ENCODE data around the gene ST6GAL1.

ST6GAL1 gene

DNA sequence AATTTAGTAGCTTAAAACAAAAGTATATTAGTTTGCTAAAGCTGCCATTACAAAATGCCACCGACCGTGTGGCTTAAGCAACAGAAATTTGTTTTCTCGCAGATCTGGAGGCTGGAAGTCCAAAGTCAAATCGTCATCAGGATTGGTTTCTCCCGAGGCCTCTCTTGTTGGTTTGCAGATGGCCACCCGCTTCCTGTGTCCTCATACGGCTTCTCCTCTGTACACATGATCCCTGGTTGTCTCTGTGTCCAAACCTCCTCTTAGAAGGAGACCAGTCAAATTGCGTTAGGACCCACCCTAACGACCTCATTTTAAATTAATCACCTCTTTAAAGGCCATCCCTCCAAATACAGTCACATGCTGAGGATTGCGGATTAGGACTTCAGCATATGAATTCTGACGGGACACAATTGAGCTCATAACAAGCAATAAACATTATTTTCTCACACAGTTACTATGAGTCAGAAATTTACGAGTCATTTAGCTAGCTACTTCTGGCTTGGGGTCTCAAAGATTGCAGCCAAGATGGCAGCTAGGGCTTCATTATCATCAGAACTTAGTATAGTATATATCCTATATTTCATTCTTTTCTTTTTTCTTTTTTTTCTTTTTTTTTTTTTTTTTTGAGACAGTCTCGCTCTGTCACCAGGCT lies 150.6 kb downstream of the ST6GAL1 start:
- TF ChIP-seq, protein P1, sequence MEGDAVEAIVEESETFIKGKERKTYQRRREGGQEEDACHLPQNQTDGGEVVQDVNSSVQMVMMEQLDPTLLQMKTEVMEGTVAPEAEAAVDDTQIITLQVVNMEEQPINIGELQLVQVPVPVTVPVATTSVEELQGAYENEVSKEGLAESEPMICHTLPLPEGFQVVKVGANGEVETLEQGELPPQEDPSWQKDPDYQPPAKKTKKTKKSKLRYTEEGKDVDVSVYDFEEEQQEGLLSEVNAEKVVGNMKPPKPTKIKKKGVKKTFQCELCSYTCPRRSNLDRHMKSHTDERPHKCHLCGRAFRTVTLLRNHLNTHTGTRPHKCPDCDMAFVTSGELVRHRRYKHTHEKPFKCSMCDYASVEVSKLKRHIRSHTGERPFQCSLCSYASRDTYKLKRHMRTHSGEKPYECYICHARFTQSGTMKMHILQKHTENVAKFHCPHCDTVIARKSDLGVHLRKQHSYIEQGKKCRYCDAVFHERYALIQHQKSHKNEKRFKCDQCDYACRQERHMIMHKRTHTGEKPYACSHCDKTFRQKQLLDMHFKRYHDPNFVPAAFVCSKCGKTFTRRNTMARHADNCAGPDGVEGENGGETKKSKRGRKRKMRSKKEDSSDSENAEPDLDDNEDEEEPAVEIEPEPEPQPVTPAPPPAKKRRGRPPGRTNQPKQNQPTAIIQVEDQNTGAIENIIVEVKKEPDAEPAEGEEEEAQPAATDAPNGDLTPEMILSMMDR (conservative IDR thresholded peaks at IDR 0.05), result no peak
- H3K27ac ChIP-seq, result no peak overlapping the region

DNA sequence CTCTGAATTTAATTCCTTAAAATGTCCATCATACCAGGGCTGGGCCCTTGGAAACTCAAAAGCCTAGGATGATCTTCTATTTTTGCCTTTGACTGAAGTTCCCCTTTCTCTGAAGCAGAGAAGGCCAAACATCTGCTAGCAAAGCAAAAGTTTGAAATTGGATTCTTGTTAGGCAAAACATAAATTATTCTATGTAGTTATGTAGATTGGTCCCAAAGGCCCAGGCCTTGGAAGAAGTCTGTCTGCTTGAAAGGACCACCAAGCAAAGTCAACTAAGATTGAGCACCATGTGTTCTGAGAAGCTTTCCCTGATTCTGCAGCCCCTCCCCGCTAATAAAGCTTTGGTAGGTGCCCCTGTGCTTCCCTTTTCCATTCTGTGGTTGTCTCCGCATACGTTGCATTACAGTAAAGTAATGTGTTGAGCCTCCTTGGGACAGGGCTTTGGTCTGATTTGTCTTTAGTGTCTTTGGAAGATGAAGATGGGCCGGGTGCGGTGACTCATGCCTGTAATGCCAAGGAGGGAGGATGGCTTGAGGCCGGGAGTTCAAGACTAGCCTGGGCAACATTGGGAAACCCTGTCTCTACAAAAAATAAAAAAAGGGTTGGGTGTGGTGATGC lies 152.5 kb downstream of the ST6GAL1 start:
- TF ChIP-seq, protein P1 (conservative IDR thresholded peaks at IDR 0.05), result no peak
- H3K27ac ChIP-seq, result no peak overlapping the region

DNA sequence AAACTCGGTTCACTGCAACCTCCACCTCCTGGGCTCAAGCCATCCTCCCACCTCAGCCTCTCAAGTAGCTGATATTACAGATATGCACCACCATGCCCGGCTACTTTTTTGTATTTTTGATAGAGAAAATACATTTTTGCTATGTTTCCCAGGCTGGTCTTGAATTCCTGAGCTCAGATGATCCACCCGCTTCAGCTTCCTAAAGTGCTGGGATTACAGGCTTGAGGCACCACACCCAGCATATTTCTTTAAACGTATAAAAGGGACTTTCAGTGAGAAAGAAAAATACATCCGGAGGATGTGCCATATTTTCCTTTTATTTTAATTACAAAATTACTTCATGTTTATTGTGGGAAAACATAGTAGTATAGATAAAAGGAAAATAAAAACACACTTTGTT lies 153.8 kb downstream of the ST6GAL1 start:
- TF ChIP-seq, protein P1 (conservative IDR thresholded peaks at IDR 0.05), result no peak

DNA sequence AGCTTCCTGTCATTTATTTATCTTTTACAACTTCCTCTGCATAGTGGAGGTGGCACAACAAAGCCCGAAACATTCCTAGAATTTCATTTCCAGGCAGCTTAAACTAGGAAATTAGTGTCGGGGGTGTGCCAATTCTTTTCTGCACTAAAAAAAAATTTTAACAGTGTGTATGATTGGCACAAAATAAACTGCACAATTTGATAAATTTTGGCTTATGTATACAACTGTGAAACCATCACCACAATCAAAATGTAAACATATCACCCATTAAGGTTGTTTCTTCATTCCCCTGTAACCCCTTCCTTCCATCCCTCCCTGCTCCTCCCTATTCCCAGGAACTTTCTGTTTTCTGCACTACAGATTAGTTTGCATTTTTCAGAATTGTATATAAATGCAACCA lies 154.3 kb downstream of the ST6GAL1 start:
- no peak overlapping the region for H3K27ac ChIP-seq
- TF ChIP-seq, protein P1 (conservative IDR thresholded peaks at IDR 0.05), result no peak

More for the DNA sequence above, 153.8 kb downstream of the ST6GAL1 start:
- no peak overlapping the region for H3K27ac ChIP-seq

DNA sequence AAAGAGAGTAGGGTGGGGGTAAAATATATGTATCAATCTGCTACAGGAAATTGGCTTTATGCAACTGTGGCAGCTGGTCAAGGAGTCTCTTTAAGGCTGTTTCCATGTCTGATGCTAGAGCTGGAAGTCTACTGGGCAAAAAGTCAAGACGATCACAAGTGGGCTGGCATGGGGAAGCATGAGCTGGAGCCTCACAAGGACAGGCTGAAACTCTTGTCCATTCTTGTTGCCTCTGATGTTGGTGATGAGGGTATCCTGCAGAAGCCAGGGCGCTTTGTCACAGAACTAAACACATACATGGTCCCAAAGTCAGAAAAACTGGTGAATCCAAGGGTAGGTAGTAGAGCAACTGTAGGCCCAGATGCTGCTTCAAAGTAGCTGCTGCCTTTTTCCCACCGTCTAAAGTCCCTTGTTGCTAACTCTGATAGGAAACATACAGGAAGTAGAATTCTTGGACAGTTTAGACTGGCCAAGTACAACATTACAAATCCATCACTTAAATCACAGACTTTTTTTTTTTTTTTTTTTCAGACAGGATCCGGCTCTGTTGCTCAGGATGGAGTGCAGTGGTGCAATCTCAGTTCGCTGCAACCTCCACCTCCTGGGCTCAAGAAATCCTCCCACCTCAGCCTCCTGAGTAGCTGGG lies 154.8 kb downstream of the ST6GAL1 start:
- TF ChIP-seq, protein P1 (conservative IDR thresholded peaks at IDR 0.05), result no peak
- no peak overlapping the region for H3K27ac ChIP-seq

DNA sequence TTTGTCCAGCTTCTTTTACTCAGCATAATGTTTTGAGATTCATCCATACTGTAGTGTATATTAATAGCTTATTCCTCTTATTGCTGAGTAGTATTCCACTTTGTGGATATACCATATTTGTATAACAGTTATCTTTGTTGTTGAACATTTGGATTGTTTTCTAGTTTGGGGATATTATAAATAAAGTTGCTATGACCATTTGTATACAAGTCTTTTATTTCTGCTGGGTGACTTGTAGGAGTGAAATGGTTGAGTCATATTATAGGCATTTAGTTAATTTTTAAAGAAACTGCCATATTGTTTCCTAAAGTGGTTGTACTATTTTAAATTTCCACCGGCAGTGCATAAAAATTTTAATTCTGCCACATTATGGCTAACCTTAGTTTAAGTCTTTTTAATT lies 155.6 kb downstream of the ST6GAL1 start:
- TF ChIP-seq, protein P1 (conservative IDR thresholded peaks at IDR 0.05), result no peak
- H3K27ac ChIP-seq, result no peak overlapping the region

DNA sequence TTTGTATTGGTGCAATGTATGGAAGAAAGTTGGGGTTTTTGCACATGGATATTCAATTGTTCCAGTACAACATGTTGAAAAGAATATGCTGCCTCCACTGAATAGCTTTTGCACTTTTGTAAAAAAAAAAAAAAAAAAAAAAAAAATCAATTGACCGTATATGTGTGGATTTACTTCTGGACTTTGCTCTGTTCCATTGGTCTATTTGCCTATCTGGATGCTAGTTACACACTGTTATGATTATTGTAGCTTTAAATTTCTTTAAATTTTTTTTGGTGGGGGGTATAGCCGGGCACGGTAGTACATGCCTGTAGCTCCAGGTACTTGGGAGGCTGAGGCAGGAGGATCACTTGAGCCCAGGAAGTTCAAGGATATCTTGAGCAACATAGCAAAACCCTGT lies 156.5 kb downstream of the ST6GAL1 start:
- H3K27ac ChIP-seq, result no peak overlapping the region
- TF ChIP-seq, protein P1 (conservative IDR thresholded peaks at IDR 0.05), result no peak
